HEK293T (cell line): ENCODE data around the gene LIPG.

Source experiments
- ARNT ChIP-seq: fragments of 450-650 bp; IDR thresholded peaks from 2 replicates; pipeline ENCODE4 v1.6.1; 2017; ENCODE audit warnings: mild to moderate bottlenecking
- BHLHE40 ChIP-seq: fragments of 450-650 bp; IDR thresholded peaks from 2 replicates; pipeline ENCODE4 v1.6.1; 2016; ENCODE audit warnings: mild to moderate bottlenecking, moderate library complexity, borderline replicate concordance
- ELF4 ChIP-seq: fragments of 450-650 bp; IDR thresholded peaks from 2 replicates; pipeline ENCODE4 v1.6.1; 2017; ENCODE audit warnings: antibody characterized with exemption
- FOXK2 ChIP-seq: fragments of 450-650 bp; IDR thresholded peaks from 2 replicates; pipeline ENCODE4 v1.6.1; 2016; ENCODE audit warnings: mild to moderate bottlenecking
- FOXM1 ChIP-seq: fragments of 450-650 bp; IDR thresholded peaks from 2 replicates; pipeline ENCODE4 v1.6.1; 2017; ENCODE audit warnings: mild to moderate bottlenecking, borderline replicate concordance
- HDGF ChIP-seq: fragments of 450-650 bp; IDR thresholded peaks from 2 replicates; pipeline ENCODE4 v1.6.1; 2017; ENCODE audit warnings: antibody characterized with exemption, borderline replicate concordance
- NFRKB ChIP-seq: fragments of 450-650 bp; IDR thresholded peaks from 2 replicates; pipeline ENCODE4 v1.6.1; 2016; ENCODE audit warnings: mild to moderate bottlenecking, moderate library complexity
- SUZ12 ChIP-seq: fragments of 450-650 bp; IDR thresholded peaks from 2 replicates; pipeline ENCODE4 v1.6.1; 2016; ENCODE audit warnings: mild to moderate bottlenecking
- TF ChIP-seq, protein P1 (sequence below): fragments of 450-650 bp; IDR thresholded peaks from 2 replicates; pipeline ENCODE4 v1.6.1; 2016

DNA sequence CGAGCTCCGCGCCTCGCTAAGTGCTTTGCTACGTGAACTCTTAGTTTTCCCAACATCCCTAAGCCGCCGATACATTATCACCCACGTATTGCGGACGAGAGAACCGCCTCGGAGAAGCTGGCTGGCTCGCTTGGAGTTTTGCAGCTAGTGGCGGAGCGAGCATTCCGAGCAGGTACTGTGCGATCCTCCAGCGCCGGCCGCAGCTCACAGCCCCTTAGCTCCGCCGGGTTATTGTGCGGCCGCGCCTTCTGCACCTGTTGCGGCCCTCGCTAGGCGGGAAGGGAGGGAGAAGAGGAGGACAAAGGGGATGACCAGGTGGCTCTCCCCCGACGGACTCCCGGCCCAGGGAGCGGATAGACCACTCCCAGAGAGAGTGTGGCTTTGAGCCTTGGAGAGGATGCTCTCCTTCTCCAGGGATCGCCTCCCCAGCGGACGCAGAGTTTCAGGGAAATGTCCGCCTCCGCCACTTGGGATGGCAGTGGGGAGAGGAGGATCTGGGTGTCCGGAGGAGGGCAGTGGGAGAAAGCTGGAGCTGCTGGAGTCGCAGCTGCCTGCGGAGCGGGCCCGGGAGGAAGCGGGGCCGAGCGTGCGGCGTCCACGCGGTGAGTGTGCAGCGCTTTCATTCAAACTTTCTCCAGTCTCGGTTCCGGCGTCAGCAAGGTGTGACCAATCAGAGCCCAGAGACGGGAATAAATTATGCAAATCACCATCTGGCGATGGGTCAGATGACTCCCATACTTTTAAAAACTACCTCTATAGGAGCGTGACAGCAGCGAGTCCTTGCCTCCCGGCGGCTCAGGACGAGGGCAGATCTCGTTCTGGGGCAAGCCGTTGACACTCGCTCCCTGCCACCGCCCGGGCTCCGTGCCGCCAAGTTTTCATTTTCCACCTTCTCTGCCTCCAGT is at the start of gene LIPG:
- TF ChIP-seq NFRKB, result no peak
- no peak for TF ChIP-seq BHLHE40
- TF ChIP-seq ELF4, result no peak
- TF ChIP-seq SUZ12, result no peak
- no peak for TF ChIP-seq ARNT
- TF ChIP-seq FOXM1, result no peak
- TF ChIP-seq FOXK2, result no peak
- TF ChIP-seq HDGF, result no peak
- TF ChIP-seq, protein P1, sequence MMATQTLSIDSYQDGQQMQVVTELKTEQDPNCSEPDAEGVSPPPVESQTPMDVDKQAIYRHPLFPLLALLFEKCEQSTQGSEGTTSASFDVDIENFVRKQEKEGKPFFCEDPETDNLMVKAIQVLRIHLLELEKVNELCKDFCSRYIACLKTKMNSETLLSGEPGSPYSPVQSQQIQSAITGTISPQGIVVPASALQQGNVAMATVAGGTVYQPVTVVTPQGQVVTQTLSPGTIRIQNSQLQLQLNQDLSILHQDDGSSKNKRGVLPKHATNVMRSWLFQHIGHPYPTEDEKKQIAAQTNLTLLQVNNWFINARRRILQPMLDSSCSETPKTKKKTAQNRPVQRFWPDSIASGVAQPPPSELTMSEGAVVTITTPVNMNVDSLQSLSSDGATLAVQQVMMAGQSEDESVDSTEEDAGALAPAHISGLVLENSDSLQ, result no peak
